Subcutaneous abdominal adipose tissue (tissue), 5 donors: ENCODE results near the gene KBTBD12.
"Not testable (repeated sequence)": the region's sequence is repeated elsewhere in the genome, so short reads cannot be mapped to it uniquely, and the experiment has no call there.

Source experiments
- H3K27ac ChIP-seq: one replicate; pipeline ENCODE4 v1.7.0; 2013; ENCODE audit warnings: low read depth, mild to moderate bottlenecking, inconsistent platforms, low read length, moderate library complexity
- H3K27me3 ChIP-seq, 5 donors: one replicate each; pipeline ENCODE4 v1.7.0; 2013; ENCODE audit warnings: low read length in 5 of 5, inconsistent platforms in 1 of 5; ENCODE audit not compliant: control insufficient read depth in 5 of 5, insufficient read depth in 4 of 5
- H3K36me3 ChIP-seq, 5 donors: one replicate each; pipeline ENCODE4 v1.7.0; 2013; ENCODE audit warnings: low read length in 5 of 5; ENCODE audit not compliant: control insufficient read depth in 5 of 5, insufficient read depth in 5 of 5
- H3K4me1 ChIP-seq, 5 donors: one replicate each; pipeline ENCODE4 v1.7.0; 2013; ENCODE audit warnings: low read length in 5 of 5, mild to moderate bottlenecking in 3 of 5, moderate library complexity in 1 of 5; ENCODE audit not compliant: control insufficient read depth in 5 of 5, insufficient read depth in 5 of 5
- H3K4me3 ChIP-seq, 5 donors: one replicate each; pipeline ENCODE4 v1.7.0; 2013; ENCODE audit warnings: low read length in 5 of 5, low read depth in 1 of 5
- H3K9ac ChIP-seq, 5 donors: one replicate each; pipeline ENCODE4 v1.7.0; 2013; ENCODE audit warnings: low read length in 5 of 5, mild to moderate bottlenecking in 4 of 5, moderate library complexity in 3 of 5
- H3K9me3 ChIP-seq, 5 donors: one replicate each; pipeline ENCODE4 v1.7.0; 2013; ENCODE audit warnings: low read length in 5 of 5; ENCODE audit not compliant: control insufficient read depth in 5 of 5
- donor health status: healthy.
- donor health status: healthy.
- donor health status: healthy.
- donor health status: healthy.
- donor health status: healthy.

The KBTBD12 gene

GRCh38 chr3:127902486-127902885 is 12.5 kb upstream of the KBTBD12 start:
- no peak overlapping the region for H3K27ac ChIP-seq
- H3K36me3 ChIP-seq, result no peaks in the 10 kb centered on the region
- peaks cover 0 to 6% (median 0%) of the 10 kb centered on the region in 5 donors for H3K4me1 ChIP-seq
- H3K9ac ChIP-seq, result no peak overlapping the region
- peaks cover 0 to 7% (median 0%) of the 10 kb centered on the region in 5 donors for H3K9me3 ChIP-seq
- no peak overlapping the region for H3K4me3 ChIP-seq
- no peaks in the 10 kb centered on the region for H3K27me3 ChIP-seq

GRCh38 chr3:127903611-127904375 is 11.2 kb upstream of the KBTBD12 start:
- Histone ChIP-seq H3K9me3 (peaks cover 0 to 7% (median 0%) of the 10 kb centered on the region in 5 donors), H3K27me3 (no peaks in the 10 kb centered on the region), H3K27ac (no peak overlapping the region), H3K36me3 (no peaks in the 10 kb centered on the region), H3K4me1 (peaks cover 0 to 6% (median 0%) of the 10 kb centered on the region in 5 donors), H3K9ac (no peak overlapping the region), H3K4me3 (no peak overlapping the region)

- no peak overlapping the region for H3K9ac ChIP-seq
- no peak overlapping the region for H3K27ac ChIP-seq
- H3K27me3 ChIP-seq, result peaks cover 0 to under 1% (median 0%) of the 10 kb centered on the region in 5 donors
- peaks cover 0 to 10% (median 0%) of the 10 kb centered on the region in 5 donors for H3K4me1 ChIP-seq
- H3K9me3 ChIP-seq, result peaks cover 0 to 7% (median 0%) of the 10 kb centered on the region in 5 donors
- H3K4me3 ChIP-seq, result no peak overlapping the region
- H3K36me3 ChIP-seq, result no peaks in the 10 kb centered on the region
Observed at GRCh38 chr3:127905556-127905955, 9.5 kb upstream of the KBTBD12 start.

- H3K4me1 ChIP-seq, result peaks cover 0 to 19% (median 9%) of the 10 kb centered on the region in 5 donors
- H3K36me3 ChIP-seq, H3K4me3 ChIP-seq, H3K9me3 ChIP-seq, H3K27ac ChIP-seq, H3K27me3 ChIP-seq, H3K9ac ChIP-seq: not testable (repeated sequence)
Observed at GRCh38 chr3:127906653-127907052, 8.4 kb upstream of the KBTBD12 start.

DNA sequence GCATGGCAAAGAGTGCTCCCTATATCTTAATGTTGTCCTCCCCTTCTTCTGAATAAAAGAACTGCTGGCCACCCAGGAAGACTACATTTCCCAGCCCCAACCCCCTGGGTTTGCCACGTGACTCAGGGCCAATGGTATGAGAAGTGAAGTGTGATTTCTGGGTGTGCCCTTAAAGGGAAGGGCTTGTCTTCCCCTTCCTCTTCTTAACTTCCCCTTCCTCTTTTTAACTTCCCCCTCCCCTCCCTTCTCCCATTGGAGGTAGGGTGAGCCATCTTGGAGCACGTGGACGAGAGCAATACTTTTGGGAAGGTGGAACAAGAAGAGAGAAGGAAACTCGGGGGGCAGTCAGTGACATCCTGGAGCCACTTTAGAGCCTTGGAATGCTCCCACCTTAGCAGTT is 6.8 kb upstream of the KBTBD12 start:
- Histone ChIP-seq H3K27ac (no peak overlapping the region), H3K9me3 (peaks cover 0 to 4% (median 0%) of the 10 kb centered on the region in 5 donors), H3K27me3 (peaks cover 0 to 6% (median 0%) of the 10 kb centered on the region in 5 donors), H3K9ac (no peak overlapping the region), H3K4me3 (no peak overlapping the region), H3K36me3 (no peaks in the 10 kb centered on the region), H3K4me1 (peaks cover 0 to 29% (median 11%) of the 10 kb centered on the region in 5 donors)

- Histone ChIP-seq H3K9me3 (peaks cover 0 to 4% (median 0%) of the 10 kb centered on the region in 5 donors), H3K4me1 (peaks cover 0 to 29% (median 11%) of the 10 kb centered on the region in 5 donors), H3K36me3 (no peaks in the 10 kb centered on the region), H3K4me3 (no peak overlapping the region), H3K27me3 (peaks cover 0 to 6% (median 0%) of the 10 kb centered on the region in 5 donors), H3K9ac (no peak overlapping the region), H3K27ac (no peak overlapping the region)
Observed at GRCh38 chr3:127908951-127909350, 6.1 kb upstream of the KBTBD12 start.

GRCh38 chr3:127909646-127910045 is 5.4 kb upstream of the KBTBD12 start:
- H3K27ac ChIP-seq, result no peak overlapping the region
- no peak overlapping the region for H3K9ac ChIP-seq
- H3K4me1 ChIP-seq, result peaks cover 0 to 33% (median 16%) of the 10 kb centered on the region in 5 donors
- H3K4me3 ChIP-seq, result no peak overlapping the region
- H3K9me3 ChIP-seq, result no peaks in the 10 kb centered on the region
- H3K27me3 ChIP-seq, result peaks cover 0 to 6% (median 0%) of the 10 kb centered on the region in 5 donors
- H3K36me3 ChIP-seq, result no peaks in the 10 kb centered on the region

GRCh38 chr3:127911421-127911931 is 3.6 kb upstream of the KBTBD12 start:
- Histone ChIP-seq H3K36me3 (no peaks in the 10 kb centered on the region), H3K27ac (no peak overlapping the region), H3K9ac (no peak overlapping the region), H3K4me1 (peaks cover 0 to 45% (median 26%) of the 10 kb centered on the region in 5 donors), H3K4me3 (no peak overlapping the region), H3K9me3 (no peaks in the 10 kb centered on the region), H3K27me3 (peaks cover 0 to 10% (median 5%) of the 10 kb centered on the region in 5 donors)

DNA sequence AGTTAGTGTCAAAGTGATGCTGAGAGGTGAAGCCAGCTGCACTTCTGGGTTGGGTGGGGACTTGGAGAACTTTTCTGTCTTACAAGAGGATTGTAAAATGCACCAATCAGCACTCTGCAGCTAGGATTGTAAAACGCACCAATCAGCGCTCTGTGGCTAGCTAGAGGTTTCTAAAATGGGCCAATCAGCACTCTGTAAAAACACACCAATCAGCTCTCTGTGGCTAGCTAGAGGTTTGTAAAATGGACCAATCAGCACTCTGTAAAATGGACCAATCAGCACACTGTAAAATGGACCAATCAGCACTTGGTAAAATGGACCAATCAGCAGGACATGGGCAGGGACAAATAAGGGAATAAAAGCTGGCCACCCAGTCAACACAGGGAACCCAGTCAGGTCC is 1.2 kb upstream of the KBTBD12 start:
- peaks cover 0 to 45% (median 26%) of the 10 kb centered on the region in 5 donors for H3K4me1 ChIP-seq
- H3K9ac ChIP-seq, H3K27ac ChIP-seq, H3K27me3 ChIP-seq, H3K9me3 ChIP-seq, H3K4me3 ChIP-seq, H3K36me3 ChIP-seq: not testable (repeated sequence)

GRCh38 chr3:127914584-127914983 is 448 bp upstream of the KBTBD12 start:
- Histone ChIP-seq H3K27me3 (peaks cover 0 to 10% (median 5%) of the 10 kb centered on the region in 5 donors), H3K9ac (peak overlapping the region in 1 of 5 donors; percentile 62), H3K4me3 (peak overlapping the region; percentile 25 to 73 (median 61)), H3K27ac (no peak overlapping the region), H3K4me1 (peaks cover 0 to 39% (median 25%) of the 10 kb centered on the region in 5 donors), H3K36me3 (no peaks in the 10 kb centered on the region), H3K9me3 (no peaks in the 10 kb centered on the region)
